Left lung (tissue), 10 donors: ENCODE measurements around the gene DHRS7. TPM values are rescaled to one million over a fixed set of nuclear protein-coding genes. Genes with fewer than 3 reads are reported as not detected.

Experiments
- ATAC-seq: fragments of 200-7000 bp; cut with Tn5 transposase; one replicate; pipeline ENCODE4 v1.9.1; 2020; ENCODE audit warnings: moderate library complexity
- DNase-seq, 4 donors: peaks; one replicate each; pipeline ENCODE4 v3.0.0-alpha.2; 2013 to 2020
- H3K27ac ChIP-seq, 2 donors: fragments of 200-600 bp; sonication (generic) in 1 of 2; one replicate each; pipeline versions ENCODE4 v1.5.0 to v1.8.0; 2020 to 2021
- H3K27me3 ChIP-seq, 2 donors: fragments of 200-600 bp; sonication (generic) in 1 of 2; one replicate each; pipeline versions ENCODE4 v1.5.0 to v1.8.0; 2020 to 2021
- H3K36me3 ChIP-seq, 2 donors: fragments of 200-600 bp; sonication (generic) in 1 of 2; one replicate each; pipeline versions ENCODE4 v1.5.0 to v1.8.0; 2020 to 2021
- H3K4me1 ChIP-seq, 2 donors: fragments of 200-600 bp; one replicate each; pipeline ENCODE4 v1.8.0; 2021
- H3K4me3 ChIP-seq, 2 donors: fragments of 200-600 bp; sonication (generic) in 1 of 2; one replicate each; pipeline versions ENCODE4 v1.5.0 to v1.8.0; 2020 to 2021; ENCODE audit warnings: mild to moderate bottlenecking in 1 of 2
- H3K9me3 ChIP-seq, 2 donors: fragments of 200-600 bp; sonication (generic) in 1 of 2; one replicate each; pipeline versions ENCODE4 v1.5.0 to v1.8.0; 2020 to 2021
- CTCF ChIP-seq, 2 donors: fragments of 200-600 bp; sonication (generic) in 1 of 2; IDR thresholded peaks; one replicate each; pipeline versions ENCODE4 v1.5.0 to v1.8.0; 2021; ENCODE audit warnings: antibody characterized with exemption in 2 of 2
- intact Hi-C, 2 donors: fragments of 100-400 bp; cut with DNase I; formaldehyde crosslinking; loops; one replicate each; pipeline versions ENCODE4 v1.11.2 to v1.14.2; 2022
- polyA plus RNA-seq, 6 donors: library from polyadenylated mRNA; unstranded; fragments of 120-200 nt; gene quantifications; one replicate each; pipeline ENCODE4 v1.2.1, GENCODE V29; 2013; ENCODE audit not compliant: insufficient read length in 6 of 6
- total RNA-seq, 2 donors: library from RNA; stranded (reverse); fragmentation: NEBNext Ultra II Directional; extraction: Animal tissue kit (Norgen Biotek cat#: 25700); gene quantifications; one replicate each; pipeline ENCODE4 v1.2.1, GENCODE V29; 2021
- donor health status: DM: no; HTN: yes; CAD: no.
- donor health status: DM: no; HTN: no; CAD: no.

Gene DHRS7
- total and polyA plus RNA-seq, 8 donors: 52.9 to 122 (median 57.8) TPM

GRCh38 chr14:60204843-60205774, 39.9 kb upstream of the DHRS7 start:
- Histone ChIP-seq H3K36me3 (no peaks in the 10 kb centered on the region), H3K9me3 (no peaks in the 10 kb centered on the region), H3K27ac (no peak overlapping the region), H3K27me3 (no peaks in the 10 kb centered on the region), H3K4me1 (peaks cover 0 to 6% of the 10 kb centered on the region in 2 donors), H3K4me3 (no peak overlapping the region)
- DNase-seq (no peak), ATAC-seq (no peak)
- no peak for TF ChIP-seq CTCF (IDR thresholded peaks at IDR 0.05)
- intact Hi-C loops: no loop called here

- intact Hi-C loops: no loop called here
- TF ChIP-seq CTCF (IDR thresholded peaks at IDR 0.05): no peak
- H3K9me3 ChIP-seq: peaks cover 0 to 6% of the 10 kb centered on the region in 2 donors
- no peak overlapping the region for H3K27ac ChIP-seq
- H3K36me3 ChIP-seq: no peaks in the 10 kb centered on the region
- peaks cover 0 to 6% of the 10 kb centered on the region in 2 donors for H3K4me1 ChIP-seq
- no peak for ATAC-seq
- no peaks in the 10 kb centered on the region for H3K27me3 ChIP-seq
- H3K4me3 ChIP-seq: no peak overlapping the region
- no peak for DNase-seq
Measured at GRCh38 chr14:60204104-60204842, 39.1 kb upstream of the DHRS7 start.

GRCh38 chr14:60199321-60199720, 34.1 kb upstream of the DHRS7 start:
- no peak for TF ChIP-seq CTCF (IDR thresholded peaks at IDR 0.05)
- no peak for DNase-seq
- Histone ChIP-seq H3K9me3 (peaks cover 0 to 9% of the 10 kb centered on the region in 2 donors), H3K4me3 (no peak overlapping the region), H3K27ac (no peak overlapping the region), H3K36me3 (no peaks in the 10 kb centered on the region), H3K27me3 (no peaks in the 10 kb centered on the region), H3K4me1 (peaks cover 0 to 3% of the 10 kb centered on the region in 2 donors)
- no peak for ATAC-seq
- intact Hi-C loops: no loop called here

GRCh38 chr14:60197629-60198303, 32.6 kb upstream of the DHRS7 start:
- intact Hi-C loops: no loop called here
- no peak for TF ChIP-seq CTCF (IDR thresholded peaks at IDR 0.05)
- Histone ChIP-seq H3K27me3 (no peaks in the 10 kb centered on the region), H3K36me3 (no peaks in the 10 kb centered on the region), H3K9me3 (peaks cover 0 to 9% of the 10 kb centered on the region in 2 donors), H3K27ac (no peak overlapping the region), H3K4me3 (no peak overlapping the region), H3K4me1 (no peaks in the 10 kb centered on the region)
- peak in 1 of 4 donors; percentile 20 for DNase-seq
- ATAC-seq: no peak
